IMR-90 (cell line): ENCODE measurements around the gene PLCH1. TPM values are rescaled to one million over a fixed set of nuclear protein-coding genes. Genes with fewer than 3 reads are reported as not detected.

Experiments
- ATAC-seq: fragments of 200-7000 bp; cut with Tn5 transposase; 2 replicates; pipeline ENCODE4 v1.9.1; 2020; ENCODE audit warnings: low read depth, mild to moderate bottlenecking, moderate library complexity
- BruUV-seq: library from RNA; stranded (reverse); fragments of 400-500 nt; replicated peaks from 2 replicates; lab custom pipeline; 2021; lab: Mats Ljungman, UMichigan
- CTCF ChIA-PET: fragments of 300-600 bp; formaldehyde crosslinking; extraction: SDS; loops from one replicate; lab custom pipeline; 2021; ENCODE audit warnings: antibody characterized with exemption; lab: Yijun Ruan, JAX
- POLR2A ChIA-PET: fragments of 300-600 bp; sonication (Branson Sonifier 250); formaldehyde crosslinking; loops from one replicate; lab custom pipeline; 2022; ENCODE audit warnings: antibody characterized with exemption; ENCODE audit not compliant: unreplicated experiment; lab: Charles Lee
- DNase-seq: peaks from one replicate; pipeline ENCODE4 v3.0.0; 2013
- H2AFZ ChIP-seq: replicated peaks from 2 replicates; pipeline ENCODE3; 2013; ENCODE audit warnings: low read length, mild to moderate bottlenecking; ENCODE audit not compliant: poor library complexity
- H2AK5ac ChIP-seq: 2 replicates; pipeline ENCODE4 v1.6.1; 2013; ENCODE audit warnings: low read depth, low read length, inconsistent platforms
- H2AK9ac ChIP-seq: replicated peaks from 2 replicates; pipeline ENCODE3; 2013; ENCODE audit warnings: mild to moderate bottlenecking, low read depth, low read length, moderate library complexity; ENCODE audit not compliant: poor library complexity
- H2BK120ac ChIP-seq: 2 replicates; pipeline ENCODE4 v1.6.1; 2013; ENCODE audit warnings: low read depth, low read length, inconsistent platforms
- H2BK15ac ChIP-seq: 3 replicates; pipeline ENCODE4 v1.6.1; 2013; ENCODE audit warnings: low read depth, low read length, inconsistent platforms
- H2BK20ac ChIP-seq: 2 replicates; pipeline ENCODE4 v1.6.1; 2013; ENCODE audit warnings: low read depth, mild to moderate bottlenecking, inconsistent platforms, low read length, moderate library complexity
- H2BK5ac ChIP-seq: 2 replicates; pipeline ENCODE4 v1.6.1; 2013; ENCODE audit warnings: mild to moderate bottlenecking, low read depth, low read length, inconsistent platforms; ENCODE audit not compliant: poor library complexity, severe bottlenecking
- H3K14ac ChIP-seq: replicated peaks from 2 replicates; pipeline ENCODE4 v1.6.1; 2013; ENCODE audit warnings: low read depth, low read length, inconsistent platforms
- H3K18ac ChIP-seq: 2 replicates; pipeline ENCODE4 v1.6.1; 2013; ENCODE audit warnings: low read depth, low read length, control low read depth
- H3K23ac ChIP-seq: 2 replicates; pipeline ENCODE4 v1.6.1; 2013; ENCODE audit warnings: low read depth, low read length, inconsistent platforms
- H3K27ac ChIP-seq: 2 replicates; pipeline ENCODE4 v1.5.1; 2013; ENCODE audit warnings: mild to moderate bottlenecking, control low read depth, low read length; ENCODE audit not compliant: insufficient read depth
- H3K27me3 ChIP-seq: 2 replicates; pipeline ENCODE4 v1.6.1; 2013; ENCODE audit warnings: low read length; ENCODE audit not compliant: control insufficient read depth, insufficient read depth
- H3K36me3 ChIP-seq: 2 replicates; pipeline ENCODE4 v1.6.1; 2013; ENCODE audit warnings: low read length, mixed read lengths; ENCODE audit not compliant: control insufficient read depth, insufficient read depth
- H3K4ac ChIP-seq: 2 replicates; pipeline ENCODE4 v1.6.1; 2013; ENCODE audit warnings: low read depth, low read length, inconsistent platforms
- H3K4me1 ChIP-seq: 2 replicates; pipeline ENCODE4 v1.6.1; 2013; ENCODE audit warnings: low read length, mixed read lengths; ENCODE audit not compliant: control insufficient read depth, insufficient read depth
- H3K4me2 ChIP-seq: 2 replicates; pipeline ENCODE4 v1.6.1; 2013; ENCODE audit warnings: low read depth, mild to moderate bottlenecking, control low read depth, low read length, moderate library complexity
- H3K4me3 ChIP-seq: 2 replicates; pipeline ENCODE4 v1.5.1; 2013; ENCODE audit warnings: low read depth, mild to moderate bottlenecking, control low read depth, low read length, moderate library complexity; ENCODE audit not compliant: insufficient read depth
- H3K56ac ChIP-seq: 2 replicates; pipeline ENCODE4 v1.6.1; 2013; ENCODE audit warnings: low read length, inconsistent platforms; ENCODE audit not compliant: insufficient read depth; ENCODE audit errors: extremely low read depth
- H3K79me1 ChIP-seq, 2 experiments: 2 replicates each; pipeline ENCODE4 v1.6.1; 2013; ENCODE audit warnings: low read length in 2 of 2, inconsistent platforms in 1 of 2, low read depth in 1 of 2
- H3K9ac ChIP-seq: 2 replicates; pipeline ENCODE4 v1.6.1; 2013; ENCODE audit warnings: low read depth, low read length, control low read depth
- H3K9me1 ChIP-seq: 2 replicates; pipeline ENCODE4 v1.6.1; 2013; ENCODE audit warnings: low read length, inconsistent platforms; ENCODE audit not compliant: insufficient read depth
- H3K9me3 ChIP-seq: 2 replicates; pipeline ENCODE4 v1.6.1; 2013; ENCODE audit warnings: low read length; ENCODE audit not compliant: control insufficient read depth, insufficient read depth
- H4K20me1 ChIP-seq: 2 replicates; pipeline ENCODE4 v1.6.1; 2013; ENCODE audit warnings: low read length, inconsistent platforms; ENCODE audit not compliant: insufficient read depth
- H4K5ac ChIP-seq: 2 replicates; pipeline ENCODE4 v1.6.1; 2013; ENCODE audit warnings: mild to moderate bottlenecking, low read depth, low read length, control low read depth
- H4K8ac ChIP-seq, 2 experiments: 2 replicates each; pipeline ENCODE4 v1.6.1; 2013; ENCODE audit warnings: low read depth in 2 of 2, low read length in 2 of 2, control low read depth in 1 of 2, inconsistent platforms in 1 of 2
- H4K91ac ChIP-seq: 2 replicates; pipeline ENCODE4 v1.6.1; 2013; ENCODE audit warnings: low read depth, low read length, inconsistent platforms; ENCODE audit not compliant: insufficient read depth
- CHD1 ChIP-seq: IDR thresholded peaks from 2 replicates; pipeline ENCODE4 v1.6.1; 2012; ENCODE audit warnings: low read depth, low read length, improper control_type of control experiment
- WGBS, 2 experiments: methylation state at CpG; one replicate each; pipeline versions ENCODE4 v1.1.5 to v1.1.7; 2013; ENCODE audit warnings: missing lambda C conversion rate in 2 of 2; ENCODE audit not compliant: insufficient read length in 1 of 2; ENCODE audit errors: extremely low coverage in 2 of 2; 5-methylcytosine and 5-hydroxymethylcytosine counted together
- dilution Hi-C: fragments of 300-500 bp; cut with HindIII; formaldehyde crosslinking; loops from one replicate; pipeline ENCODE4 v1.14.3; 2018; ENCODE audit warnings: low sequenced_read_pairs; ENCODE audit not compliant: unreplicated experiment
- in situ Hi-C: fragments of 300-500 bp; cut with MboI; formaldehyde crosslinking; loops from 3 replicates; pipeline ENCODE4 v1.14.3; 2019; ENCODE audit warnings: low sequenced_read_pairs, inconsistent platforms, mixed read lengths
- intact Hi-C: fragments of 100-400 bp; cut with micrococcal nuclease; formaldehyde crosslinking; loops from 2 replicates; pipeline ENCODE4 v1.10.0; 2022
- polyA plus RNA-seq, 3 experiments: library from polyadenylated mRNA; depleted of rRNA; stranded (reverse); fragments of >200 nt; gene quantifications; 2 replicates each; pipeline ENCODE4 v1.2.3, GENCODE V29; 2012; ENCODE audit warnings: low replicate concordance in 1 of 3
- total RNA-seq: library from RNA; depleted of rRNA; stranded (reverse); fragments of >200 nt; gene quantifications from 2 replicates; pipeline ENCODE4 v1.2.3, GENCODE V29; 2012

Gene PLCH1
- total and polyA plus RNA-seq, 2 of the 4 experiments (the other 2 are of a cell fraction): not detected

DNA sequence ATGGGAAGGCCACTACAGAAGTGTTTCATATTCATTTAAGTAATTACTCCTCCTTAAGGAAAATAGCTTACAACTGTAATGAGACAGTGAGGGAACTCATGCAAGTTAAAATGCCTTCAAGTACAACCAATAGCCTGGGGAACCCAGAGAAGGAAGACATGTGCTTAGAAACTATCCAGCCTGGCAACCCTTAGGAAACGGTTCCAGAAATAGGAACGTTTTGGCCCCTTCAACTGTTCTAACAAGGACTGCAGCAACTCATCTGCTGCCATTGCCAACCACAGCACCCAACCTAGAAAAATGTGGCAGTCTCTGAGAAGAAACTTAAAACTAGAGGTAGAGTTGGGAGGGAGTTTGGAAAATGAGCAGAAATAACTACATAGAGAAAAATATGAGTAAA is 303.8 kb downstream of the PLCH1 start:
- WGBS, 2 experiments: no CpG with 5 or more reads among the region's 2 CpGs
- BruUV-seq: no TSS peak

More for the DNA sequence above, 303.8 kb downstream of the PLCH1 start:
- H3K23ac ChIP-seq: no peak overlapping the region
- no peak overlapping the region for H2BK20ac ChIP-seq
- H4K5ac ChIP-seq: no peak overlapping the region
- dilution Hi-C loops (no loop called here), intact Hi-C loops (no loop called here), in situ Hi-C loops (no loop called here)
- no peak overlapping the region for H2AFZ ChIP-seq
- H3K9me3 ChIP-seq: no peaks in the 10 kb centered on the region
- H3K18ac ChIP-seq: no peak overlapping the region
- no peak overlapping the region for H3K4ac ChIP-seq
- no peak overlapping the region for H4K91ac ChIP-seq
- H2BK5ac ChIP-seq: no peak overlapping the region
- H3K14ac ChIP-seq: no peak overlapping the region
- no peak overlapping the region for H2AK9ac ChIP-seq
- no peaks in the 10 kb centered on the region for H3K79me1 ChIP-seq
- H3K9ac ChIP-seq: no peak overlapping the region
- H3K4me1 ChIP-seq: no peaks in the 10 kb centered on the region
- no peak overlapping the region for H4K8ac ChIP-seq
- no peak for ATAC-seq
- TF ChIP-seq CHD1: no peak
- H3K27ac ChIP-seq: no peak overlapping the region
- H3K9me1 ChIP-seq: no peaks in the 10 kb centered on the region
- no peak for DNase-seq
- no peak overlapping the region for H3K4me2 ChIP-seq
- no peak overlapping the region for H2BK120ac ChIP-seq
- H3K36me3 ChIP-seq: no peaks in the 10 kb centered on the region
- H4K20me1 ChIP-seq: no peaks in the 10 kb centered on the region
- no peak overlapping the region for H2BK15ac ChIP-seq
- H3K4me3 ChIP-seq: no peak overlapping the region
- POLR2A ChIA-PET: no interaction called here
- no peak overlapping the region for H2AK5ac ChIP-seq
- CTCF ChIA-PET: interaction anchor here (0.6 kb wide), 1 partner anchor 52 kb away, joined by 4 read pairs; no protein-coding TSS in a partner anchor
- no peak overlapping the region for H3K56ac ChIP-seq
- no peaks in the 10 kb centered on the region for H3K27me3 ChIP-seq
